Measurements from ENCODE around the gene STAT3.
A peak's percentile ranks its signal among the peaks of the same experiment; 100 is the strongest.

Gene STAT3

DNA sequence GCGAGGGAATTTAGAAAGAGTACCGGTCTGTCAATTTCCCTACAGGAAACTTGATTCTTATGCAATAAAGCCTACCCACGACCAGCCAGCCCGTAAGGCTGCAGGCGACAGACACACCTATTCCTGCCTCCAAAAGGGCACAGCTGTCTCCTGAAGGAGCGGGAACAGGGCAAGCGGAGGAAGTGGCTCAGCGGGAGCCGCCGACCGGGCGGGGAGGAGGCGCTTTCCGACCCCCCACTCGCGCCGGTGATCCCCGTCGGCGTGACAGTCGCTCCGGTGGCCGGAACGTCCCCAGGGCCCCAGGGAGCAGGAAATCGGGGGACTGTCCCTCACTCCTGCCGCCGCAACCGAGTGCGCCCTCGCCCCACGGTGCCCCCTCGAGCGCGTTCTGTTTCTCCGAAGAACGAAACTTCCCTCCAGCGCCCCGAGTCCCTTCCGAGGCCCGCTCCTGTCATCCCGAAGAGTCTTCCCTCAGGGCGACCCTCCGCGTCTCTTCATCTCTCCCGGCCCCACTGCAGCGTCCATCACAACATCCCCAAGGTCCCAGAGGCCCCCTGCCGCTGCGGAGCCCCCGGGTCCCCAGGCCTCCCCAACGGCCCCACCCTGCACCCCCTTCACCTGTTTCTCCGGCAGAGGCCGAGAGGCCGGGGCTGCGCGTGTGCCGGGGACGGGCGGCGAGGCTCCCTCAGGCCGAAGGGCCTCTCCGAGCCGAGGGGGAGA lies 421 bp downstream of the STAT3 start:
- peak; percentile 64 to 72 for DNase-seq (ENCODE audit: low read depth in 1 of 2, low spot score in 1 of 2)
- Histone ChIP-seq H3K4me3 (replicated peaks; ENCODE audit: insufficient read depth, low read length) (peak overlapping the region; percentile 87), H3K27ac (replicated peaks) (peak overlapping the region; percentile 89), H3K27me3 (ENCODE audit: insufficient read depth, poor library complexity, severe bottlenecking) (no peaks in the 10 kb centered on the region)
- TF ChIP-seq SPI1 (IDR thresholded peaks at IDR 0.05; ENCODE audit: borderline replicate concordance, low read depth) (peak; percentile 56), POLR2AphosphoS5 (IDR thresholded peaks at IDR 0.05; ENCODE audit: low read depth) (no peak), GABPA (IDR thresholded peaks at IDR 0.05; ENCODE audit: low read depth) (no peak)
- TF ChIP-seq, protein P1, sequence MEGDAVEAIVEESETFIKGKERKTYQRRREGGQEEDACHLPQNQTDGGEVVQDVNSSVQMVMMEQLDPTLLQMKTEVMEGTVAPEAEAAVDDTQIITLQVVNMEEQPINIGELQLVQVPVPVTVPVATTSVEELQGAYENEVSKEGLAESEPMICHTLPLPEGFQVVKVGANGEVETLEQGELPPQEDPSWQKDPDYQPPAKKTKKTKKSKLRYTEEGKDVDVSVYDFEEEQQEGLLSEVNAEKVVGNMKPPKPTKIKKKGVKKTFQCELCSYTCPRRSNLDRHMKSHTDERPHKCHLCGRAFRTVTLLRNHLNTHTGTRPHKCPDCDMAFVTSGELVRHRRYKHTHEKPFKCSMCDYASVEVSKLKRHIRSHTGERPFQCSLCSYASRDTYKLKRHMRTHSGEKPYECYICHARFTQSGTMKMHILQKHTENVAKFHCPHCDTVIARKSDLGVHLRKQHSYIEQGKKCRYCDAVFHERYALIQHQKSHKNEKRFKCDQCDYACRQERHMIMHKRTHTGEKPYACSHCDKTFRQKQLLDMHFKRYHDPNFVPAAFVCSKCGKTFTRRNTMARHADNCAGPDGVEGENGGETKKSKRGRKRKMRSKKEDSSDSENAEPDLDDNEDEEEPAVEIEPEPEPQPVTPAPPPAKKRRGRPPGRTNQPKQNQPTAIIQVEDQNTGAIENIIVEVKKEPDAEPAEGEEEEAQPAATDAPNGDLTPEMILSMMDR (IDR thresholded peaks at IDR 0.05; ENCODE audit: insufficient read depth, low read length): no peak
- TF ChIP-seq, protein P2, sequence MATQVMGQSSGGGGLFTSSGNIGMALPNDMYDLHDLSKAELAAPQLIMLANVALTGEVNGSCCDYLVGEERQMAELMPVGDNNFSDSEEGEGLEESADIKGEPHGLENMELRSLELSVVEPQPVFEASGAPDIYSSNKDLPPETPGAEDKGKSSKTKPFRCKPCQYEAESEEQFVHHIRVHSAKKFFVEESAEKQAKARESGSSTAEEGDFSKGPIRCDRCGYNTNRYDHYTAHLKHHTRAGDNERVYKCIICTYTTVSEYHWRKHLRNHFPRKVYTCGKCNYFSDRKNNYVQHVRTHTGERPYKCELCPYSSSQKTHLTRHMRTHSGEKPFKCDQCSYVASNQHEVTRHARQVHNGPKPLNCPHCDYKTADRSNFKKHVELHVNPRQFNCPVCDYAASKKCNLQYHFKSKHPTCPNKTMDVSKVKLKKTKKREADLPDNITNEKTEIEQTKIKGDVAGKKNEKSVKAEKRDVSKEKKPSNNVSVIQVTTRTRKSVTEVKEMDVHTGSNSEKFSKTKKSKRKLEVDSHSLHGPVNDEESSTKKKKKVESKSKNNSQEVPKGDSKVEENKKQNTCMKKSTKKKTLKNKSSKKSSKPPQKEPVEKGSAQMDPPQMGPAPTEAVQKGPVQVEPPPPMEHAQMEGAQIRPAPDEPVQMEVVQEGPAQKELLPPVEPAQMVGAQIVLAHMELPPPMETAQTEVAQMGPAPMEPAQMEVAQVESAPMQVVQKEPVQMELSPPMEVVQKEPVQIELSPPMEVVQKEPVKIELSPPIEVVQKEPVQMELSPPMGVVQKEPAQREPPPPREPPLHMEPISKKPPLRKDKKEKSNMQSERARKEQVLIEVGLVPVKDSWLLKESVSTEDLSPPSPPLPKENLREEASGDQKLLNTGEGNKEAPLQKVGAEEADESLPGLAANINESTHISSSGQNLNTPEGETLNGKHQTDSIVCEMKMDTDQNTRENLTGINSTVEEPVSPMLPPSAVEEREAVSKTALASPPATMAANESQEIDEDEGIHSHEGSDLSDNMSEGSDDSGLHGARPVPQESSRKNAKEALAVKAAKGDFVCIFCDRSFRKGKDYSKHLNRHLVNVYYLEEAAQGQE (IDR thresholded peaks at IDR 0.05; ENCODE audit: insufficient replicate concordance, low read depth): no peak

DNA sequence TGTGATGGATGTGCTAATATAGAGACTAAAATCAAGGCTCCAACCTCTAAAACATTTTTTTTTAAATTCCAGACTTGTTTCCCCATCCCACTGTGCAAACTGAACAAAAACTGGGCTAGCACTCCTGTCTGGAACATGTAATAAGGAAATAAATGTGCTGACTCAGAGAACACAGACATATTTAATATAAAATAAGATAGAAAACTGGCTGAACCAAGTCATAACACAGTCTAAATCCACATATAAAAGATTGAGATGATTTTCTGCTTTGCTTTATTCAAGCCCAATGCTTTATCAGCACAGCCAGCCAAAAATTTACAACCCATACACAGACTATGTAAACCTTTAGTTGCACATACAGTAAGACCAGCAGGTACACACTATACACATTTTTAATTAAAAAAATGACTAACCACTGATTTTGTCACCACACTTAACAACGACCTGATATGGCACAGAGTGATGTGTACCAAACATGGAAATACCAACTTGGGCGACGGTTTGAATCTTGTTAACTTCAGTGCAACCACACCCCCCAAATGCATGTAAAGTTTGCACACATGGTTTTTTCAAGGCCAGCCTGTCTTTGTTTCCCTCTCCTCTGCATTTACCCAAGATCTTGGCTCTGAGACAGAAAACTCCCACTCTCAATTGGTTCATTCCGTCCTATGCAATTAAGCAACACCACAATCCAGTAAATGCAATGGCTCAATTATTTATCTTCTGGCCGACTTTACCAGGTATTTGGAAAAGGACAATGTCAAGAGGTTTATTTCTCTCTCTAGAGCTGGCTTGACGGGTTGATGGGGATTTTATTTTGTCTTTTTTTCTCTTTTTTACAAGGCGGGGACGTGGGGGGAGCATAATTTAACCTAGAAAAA lies 1.2 kb downstream of the STAT3 start:
- TF ChIP-seq POLR2AphosphoS5 (IDR thresholded peaks at IDR 0.05; ENCODE audit: low read depth) (no peak), SPI1 (IDR thresholded peaks at IDR 0.05; ENCODE audit: borderline replicate concordance, low read depth) (no peak), GABPA (IDR thresholded peaks at IDR 0.05; ENCODE audit: low read depth) (no peak)
- TF ChIP-seq, protein P1 (IDR thresholded peaks at IDR 0.05; ENCODE audit: insufficient read depth, low read length): no peak
- TF ChIP-seq, protein P2 (IDR thresholded peaks at IDR 0.05; ENCODE audit: insufficient replicate concordance, low read depth): no peak
- H3K27me3 ChIP-seq (ENCODE audit: insufficient read depth, poor library complexity, severe bottlenecking): no peaks in the 10 kb centered on the region
- DNase-seq (ENCODE audit: low read depth in 1 of 2, low spot score in 1 of 2): peak; percentile 54 to 69
- H3K4me3 ChIP-seq (replicated peaks; ENCODE audit: insufficient read depth, low read length): peak overlapping the region; percentile 87
- H3K27ac ChIP-seq (replicated peaks): peak overlapping the region; percentile 89

DNA sequence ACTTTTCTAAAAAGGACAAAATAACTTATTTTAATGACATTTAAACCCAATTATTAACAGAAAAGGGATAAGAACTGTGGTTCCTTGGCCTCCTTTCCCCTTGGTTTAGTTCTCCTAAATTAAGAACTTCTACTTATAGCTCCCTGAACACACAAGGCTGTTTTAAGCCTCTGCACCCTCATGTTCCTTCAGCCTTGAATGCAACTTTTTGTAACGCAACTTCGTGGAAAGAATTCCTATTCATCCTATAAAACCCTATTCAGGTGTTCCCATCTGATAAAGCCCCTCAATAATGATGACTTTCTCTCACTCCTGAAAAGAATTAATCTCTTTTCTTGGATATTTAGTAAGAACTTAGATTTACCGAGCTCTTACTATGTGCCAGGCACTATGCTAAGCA lies 6.3 kb downstream of the STAT3 start:
- H3K27ac ChIP-seq (replicated peaks): no peak overlapping the region
- DNase-seq (ENCODE audit: low read depth in 1 of 2, low spot score in 1 of 2): no peak
- H3K27me3 ChIP-seq (ENCODE audit: insufficient read depth, poor library complexity, severe bottlenecking): no peaks in the 10 kb centered on the region
- H3K4me3 ChIP-seq (replicated peaks; ENCODE audit: insufficient read depth, low read length): no peak overlapping the region
- TF ChIP-seq, protein P1 (IDR thresholded peaks at IDR 0.05; ENCODE audit: insufficient read depth, low read length): no peak
- TF ChIP-seq SPI1 (IDR thresholded peaks at IDR 0.05; ENCODE audit: borderline replicate concordance, low read depth): no peak
- TF ChIP-seq POLR2AphosphoS5 (IDR thresholded peaks at IDR 0.05; ENCODE audit: low read depth): no peak
- TF ChIP-seq, protein P2 (IDR thresholded peaks at IDR 0.05; ENCODE audit: insufficient replicate concordance, low read depth): no peak
- TF ChIP-seq GABPA (IDR thresholded peaks at IDR 0.05; ENCODE audit: low read depth): no peak
